Breast epithelium (tissue), 3 donors: ENCODE measurements around the gene LDAH.

Experiments
- POLR2A ChIP-seq: fragments of 450-650 bp; IDR thresholded peaks from one replicate; pipeline ENCODE4 v1.6.1; 2016; ENCODE audit warnings: antibody characterized with exemption, mild to moderate bottlenecking, moderate library complexity
- POLR2AphosphoS5 ChIP-seq, 3 donors: sonication (generic); formaldehyde crosslinking; IDR thresholded peaks; one replicate each; pipeline ENCODE4 v1.6.1; 2017; ENCODE audit warnings: antibody characterized with exemption in 3 of 3

DNA sequence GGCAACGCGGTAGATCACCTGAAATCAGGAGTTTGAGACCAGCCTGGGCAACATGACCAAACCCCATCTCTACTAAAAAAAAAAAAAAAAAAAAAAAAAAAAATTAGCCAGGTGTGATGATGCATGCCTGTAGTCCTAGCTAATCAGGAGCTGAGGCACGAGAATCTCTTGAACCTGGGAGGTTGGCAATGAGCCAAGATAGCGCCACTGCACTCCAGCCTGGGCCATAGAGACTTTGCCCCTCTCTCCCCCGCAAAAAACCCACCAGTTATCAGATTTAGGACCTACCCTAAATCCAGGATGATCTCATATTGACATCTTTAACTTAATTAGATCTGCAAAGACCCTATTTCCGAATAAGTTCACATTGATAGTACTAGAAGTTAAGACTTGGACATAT is 29.2 kb upstream of the LDAH start:
- TF ChIP-seq POLR2A (no peak), POLR2AphosphoS5 (IDR thresholded peaks at IDR 0.05) (no peak)
